GM21360 (cell line): ENCODE measurements around the gene TMEM139.
"Not testable (repeated sequence)": the region's sequence is repeated elsewhere in the genome, so short reads cannot be mapped to it uniquely, and the experiment has no call there.

Experiments used
- ATAC-seq: cut with Tn5 transposase; IDR thresholded peaks from one replicate; pipeline ENCODE4 v1.9.1; 2021; ENCODE audit warnings: mild to moderate bottlenecking, moderate library complexity; ENCODE audit not compliant: unreplicated experiment

TMEM139 gene

DNA sequence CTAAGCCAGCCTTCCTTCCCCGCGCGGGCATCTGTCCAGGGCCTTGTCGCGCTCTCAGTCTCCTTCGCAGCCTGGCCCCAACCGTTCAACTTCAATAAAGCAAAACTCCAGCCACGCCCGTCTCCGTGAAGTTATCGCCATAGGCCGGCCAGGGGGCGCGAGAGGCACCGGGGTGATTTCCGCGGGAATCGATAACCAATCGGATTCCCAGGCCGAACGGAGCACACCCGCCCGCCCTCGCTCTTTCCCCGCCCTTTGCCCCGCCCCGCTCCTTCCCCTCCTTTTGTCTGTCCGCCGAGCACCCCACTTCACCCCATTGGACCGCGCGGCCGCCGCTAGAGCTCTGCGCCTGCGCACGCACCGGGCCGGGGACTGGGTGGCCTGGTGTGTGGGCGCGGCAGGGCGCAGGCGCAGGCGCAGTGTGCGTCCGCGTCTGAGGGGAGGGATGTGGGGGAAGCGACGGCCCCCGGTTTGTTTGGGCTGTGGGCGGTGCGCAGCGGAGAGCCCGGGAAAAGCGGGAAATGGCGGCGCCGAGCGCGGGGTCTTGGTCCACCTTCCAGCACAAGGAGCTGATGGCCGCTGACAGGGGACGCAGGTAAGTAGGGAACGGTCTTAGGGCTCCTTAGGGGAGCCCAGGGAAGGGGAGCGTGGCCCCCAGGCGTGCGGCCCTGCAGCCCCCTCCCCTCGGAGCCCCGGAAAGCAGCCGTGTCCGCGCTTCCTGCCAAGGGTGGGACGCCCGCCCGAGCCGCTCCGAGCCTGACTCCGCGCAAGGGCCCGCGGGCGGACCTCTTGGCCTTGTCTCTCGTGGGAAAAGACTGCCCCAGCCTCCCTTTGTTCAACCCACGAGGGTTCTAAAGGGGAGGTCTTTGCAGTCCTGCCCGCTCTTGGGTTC, 3.4 kb downstream of the TMEM139 start, which contains the start of gene CASP2:
Gene CASP2 (plus strand): TSS at position 417 of the 892 bp plus-strand sequence. CDS start 105 bp downstream, at position 522.
- ATAC-seq = peak; percentile 95

DNA sequence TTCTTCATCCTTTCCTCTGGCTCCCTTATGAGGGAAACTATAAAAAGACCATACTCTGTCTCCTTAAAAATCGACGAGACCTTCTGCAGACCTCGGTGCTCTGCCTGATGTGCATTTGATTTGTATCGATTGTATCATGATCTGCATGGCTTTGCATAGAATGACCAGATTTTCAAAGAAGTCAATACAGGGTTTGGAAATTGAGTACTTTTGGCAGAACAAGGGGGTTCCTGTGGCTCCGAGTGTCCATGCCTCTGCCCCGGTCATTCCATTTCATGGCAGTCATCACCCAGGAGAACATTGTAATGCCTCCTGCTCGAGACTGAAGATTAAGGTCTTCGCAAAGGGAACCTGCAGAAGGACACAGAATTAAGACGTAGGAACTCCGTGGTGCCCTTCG, 4.1 kb downstream of the TMEM139 start:
- no peak for ATAC-seq

DNA sequence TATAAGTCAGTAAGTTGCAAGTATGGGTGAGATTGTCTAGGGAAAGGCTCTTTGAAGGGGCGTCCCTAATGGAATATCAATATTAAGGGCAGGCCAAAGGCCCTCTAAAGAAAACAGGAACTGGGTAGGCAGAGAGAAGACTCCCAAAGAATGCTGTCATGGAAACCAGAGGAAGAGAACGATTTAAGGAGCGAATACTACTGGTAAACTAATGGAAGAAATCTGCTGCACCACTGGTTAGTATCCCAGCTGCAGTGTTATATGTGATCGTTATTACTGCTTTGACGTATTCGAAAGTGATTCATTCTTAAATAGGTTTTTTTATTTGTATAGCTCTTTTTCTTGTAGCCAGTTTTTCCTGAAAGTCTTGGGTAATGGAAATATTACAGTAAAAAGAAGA, 4.7 kb downstream of the TMEM139 start:
- ATAC-seq = no peak

DNA sequence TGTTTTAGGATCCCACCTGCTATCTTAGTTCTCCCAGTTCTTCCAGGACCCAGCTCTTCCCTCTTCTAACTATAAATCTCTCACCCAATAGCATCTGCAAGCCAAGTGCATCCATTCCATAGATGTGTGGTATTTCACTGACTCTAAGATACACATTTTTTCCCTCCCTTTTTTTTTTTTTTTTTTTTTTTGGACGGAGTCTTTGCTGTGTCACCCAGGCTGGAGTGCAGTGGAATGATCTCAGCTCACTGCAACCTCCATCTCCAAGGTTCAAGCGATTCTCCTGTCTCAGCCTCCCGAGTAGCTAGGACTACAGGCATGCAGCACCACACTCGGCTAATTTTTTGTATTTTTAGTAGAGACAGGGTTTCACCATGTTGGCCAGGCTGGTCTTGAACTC, 5.1 kb downstream of the TMEM139 start:
- not testable (repeated sequence) for ATAC-seq

DNA sequence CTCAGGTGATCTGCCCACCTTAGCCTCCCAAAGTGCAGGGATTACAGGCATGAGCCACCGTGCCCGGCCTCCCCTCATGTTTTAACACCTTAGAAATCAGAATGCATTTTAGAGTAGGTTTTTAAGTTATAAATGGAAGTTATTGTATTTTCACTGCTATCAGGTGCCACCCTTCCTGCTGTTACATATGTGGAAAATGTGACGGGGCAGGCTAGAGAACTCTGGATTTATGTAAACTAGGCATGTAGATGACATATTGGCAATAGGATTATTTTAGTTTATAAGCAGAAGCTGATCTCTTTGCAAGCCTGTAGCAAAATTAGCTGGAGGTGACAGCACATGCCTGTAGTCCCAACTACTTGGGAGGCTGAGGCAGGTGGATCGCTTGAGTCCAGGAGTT, 5.5 kb downstream of the TMEM139 start:
- no peak for ATAC-seq

DNA sequence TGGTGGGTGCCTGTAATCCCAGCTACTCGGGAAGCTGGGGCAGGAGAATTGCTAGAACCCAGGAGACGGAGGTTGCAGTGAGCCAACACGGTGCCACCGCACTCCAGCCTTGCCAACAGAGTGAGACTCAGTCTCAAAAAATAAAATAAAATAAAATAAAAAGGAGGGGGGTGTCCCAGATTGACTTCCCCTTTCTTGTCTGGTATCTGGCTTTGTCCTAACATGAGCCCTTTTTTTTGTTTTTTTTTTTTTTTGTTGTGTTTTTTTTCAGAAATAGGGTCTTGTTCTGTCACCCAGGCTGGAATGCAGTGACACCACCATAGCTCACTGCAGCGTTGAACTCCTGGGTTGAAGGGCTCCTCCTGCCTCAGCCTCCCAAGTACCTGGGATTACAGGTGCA, 8.1 kb downstream of the TMEM139 start:
- ATAC-seq = no peak

DNA sequence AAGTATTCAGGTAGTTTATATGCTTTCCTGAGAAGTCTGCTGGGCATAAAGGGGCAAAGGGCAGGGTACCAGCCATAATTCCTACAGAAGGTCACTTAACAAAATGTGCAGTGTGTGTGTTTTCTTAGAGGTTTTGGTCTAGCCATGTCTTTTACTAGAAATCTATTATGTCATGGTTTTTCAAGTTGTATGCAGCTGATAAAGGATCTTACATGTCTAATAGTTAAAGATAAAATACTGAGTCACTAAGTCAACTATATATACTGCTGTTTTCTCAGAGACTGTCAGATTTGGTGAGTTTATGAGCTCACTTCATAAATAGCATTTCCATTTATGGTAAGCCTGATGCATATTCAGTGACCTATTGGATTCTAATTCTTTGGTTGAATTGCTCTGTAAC, 11.1 kb downstream of the TMEM139 start:
- ATAC-seq = no peak

DNA sequence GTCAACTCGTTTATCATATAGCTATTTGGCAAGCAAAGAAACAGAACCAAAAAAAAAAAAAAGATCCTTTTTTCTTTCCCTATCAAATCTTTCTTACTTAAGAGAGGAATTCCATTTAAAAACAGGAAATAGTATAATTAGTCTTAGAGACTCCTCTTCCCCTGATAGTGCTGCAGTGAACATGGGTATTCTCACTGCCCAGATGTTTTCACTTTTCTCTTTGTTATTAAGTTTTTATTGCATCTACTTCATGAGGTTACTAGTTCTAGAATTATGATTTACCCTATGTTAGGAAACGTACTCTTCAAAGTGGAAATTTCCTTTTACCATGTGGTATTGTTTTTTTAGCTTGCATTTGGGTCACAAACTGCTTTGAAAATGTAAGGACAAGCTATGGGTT, 11.9 kb downstream of the TMEM139 start:
- ATAC-seq = no peak

DNA sequence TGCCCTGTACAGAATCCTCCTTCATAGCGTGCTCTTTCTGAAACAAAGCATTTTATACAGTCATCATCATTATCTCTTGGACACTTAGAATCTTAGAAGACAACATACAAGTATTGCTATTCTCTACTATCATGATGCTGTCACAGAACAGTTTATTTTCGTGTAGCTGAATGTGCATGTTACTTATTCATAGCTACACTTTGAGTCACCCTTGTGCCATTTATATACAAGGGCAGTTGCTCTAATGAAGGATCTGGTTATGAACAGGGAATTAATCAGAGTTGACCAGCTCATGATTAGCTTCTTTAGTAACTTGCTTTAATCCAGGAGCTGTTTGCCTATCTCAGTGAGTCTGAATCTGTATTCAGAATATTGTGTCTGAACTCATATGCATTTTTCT, 14.6 kb downstream of the TMEM139 start:
- no peak for ATAC-seq

DNA sequence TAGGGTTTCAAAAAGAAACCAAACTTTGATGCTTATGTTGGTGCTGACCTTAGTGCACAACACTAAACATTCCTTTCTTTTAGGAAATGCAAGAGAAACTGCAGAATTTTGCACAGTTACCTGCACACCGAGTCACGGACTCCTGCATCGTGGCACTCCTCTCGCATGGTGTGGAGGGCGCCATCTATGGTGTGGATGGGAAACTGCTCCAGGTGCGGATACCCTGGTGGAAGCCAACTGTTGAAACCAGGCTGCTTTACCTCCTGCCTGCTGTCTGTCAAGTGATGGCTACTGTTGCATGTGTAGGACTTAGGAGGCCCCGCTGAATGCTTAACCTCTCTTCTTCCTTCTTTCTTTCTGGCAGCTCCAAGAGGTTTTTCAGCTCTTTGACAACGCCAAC, 15.1 kb downstream of the TMEM139 start:
- no peak for ATAC-seq

DNA sequence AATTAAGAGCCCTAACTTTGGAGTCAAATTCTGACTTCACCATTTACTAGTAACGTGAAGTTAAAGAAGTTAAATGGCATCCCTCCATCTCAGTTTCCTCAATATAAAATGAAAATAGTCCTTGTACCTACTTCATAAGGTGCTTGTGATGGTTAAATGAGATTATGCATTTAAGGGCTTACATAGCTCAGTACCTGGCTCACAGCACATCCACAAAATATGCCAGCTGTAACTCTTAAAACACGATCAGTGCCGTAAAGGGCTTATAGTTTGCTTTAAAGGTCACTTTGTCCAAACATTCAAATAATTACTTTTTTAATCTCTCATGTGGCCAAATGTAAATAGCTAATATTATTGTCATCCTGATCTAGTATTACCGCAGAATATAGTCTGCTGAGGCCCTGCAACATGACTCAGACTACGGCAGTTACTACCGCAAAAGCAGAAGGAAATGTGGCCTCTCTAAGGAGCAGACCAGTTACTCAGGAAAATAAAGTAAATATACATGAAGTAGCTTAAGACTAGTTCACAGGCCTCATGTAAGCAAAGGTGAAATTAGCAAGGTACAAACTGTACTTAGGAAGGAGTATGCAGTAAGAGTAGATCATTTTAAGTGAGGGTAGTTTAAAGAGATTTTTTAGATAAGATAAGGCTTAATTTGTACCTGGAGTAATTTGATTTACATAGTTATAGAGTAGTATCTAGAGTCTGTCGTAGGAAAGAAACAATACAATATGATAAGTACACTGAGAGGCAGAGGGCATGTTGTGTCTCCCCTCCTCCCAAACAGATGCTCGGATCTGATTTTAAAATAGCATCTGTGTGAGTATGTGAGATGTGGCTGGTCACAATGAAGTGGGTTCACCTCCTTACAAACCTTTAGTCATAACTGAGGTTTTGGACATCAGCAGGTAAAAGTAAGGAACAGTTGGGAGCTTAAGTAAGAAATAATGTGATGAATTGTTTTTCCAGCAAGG, 16.5 kb downstream of the TMEM139 start:
- no peak for ATAC-seq

DNA sequence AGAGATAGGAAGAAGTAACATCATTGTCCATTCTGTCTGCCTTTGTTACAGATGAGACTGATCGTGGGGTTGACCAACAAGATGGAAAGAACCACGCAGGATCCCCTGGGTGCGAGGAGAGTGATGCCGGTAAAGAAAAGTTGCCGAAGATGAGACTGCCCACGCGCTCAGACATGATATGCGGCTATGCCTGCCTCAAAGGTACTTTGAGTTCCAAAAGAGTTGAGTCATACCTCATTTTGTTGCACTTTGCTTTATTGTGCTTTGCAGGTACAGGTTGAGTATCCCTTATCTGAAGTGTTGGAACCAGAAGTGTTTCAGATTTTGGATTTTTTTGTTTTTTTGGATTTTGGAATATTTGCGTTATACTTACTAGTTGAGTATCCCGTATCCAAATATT, 19.0 kb downstream of the TMEM139 start:
- ATAC-seq = no peak

DNA sequence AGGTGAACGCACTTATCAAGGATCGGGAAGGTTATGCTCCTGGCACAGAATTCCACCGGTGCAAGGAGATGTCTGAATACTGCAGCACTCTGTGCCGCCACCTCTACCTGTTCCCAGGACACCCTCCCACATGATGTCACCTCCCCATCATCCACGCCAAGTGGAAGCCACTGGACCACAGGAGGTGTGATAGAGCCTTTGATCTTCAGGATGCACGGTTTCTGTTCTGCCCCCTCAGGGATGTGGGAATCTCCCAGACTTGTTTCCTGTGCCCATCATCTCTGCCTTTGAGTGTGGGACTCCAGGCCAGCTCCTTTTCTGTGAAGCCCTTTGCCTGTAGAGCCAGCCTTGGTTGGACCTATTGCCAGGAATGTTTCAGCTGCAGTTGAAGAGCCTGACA, 20.2 kb downstream of the TMEM139 start:
- no peak for ATAC-seq

DNA sequence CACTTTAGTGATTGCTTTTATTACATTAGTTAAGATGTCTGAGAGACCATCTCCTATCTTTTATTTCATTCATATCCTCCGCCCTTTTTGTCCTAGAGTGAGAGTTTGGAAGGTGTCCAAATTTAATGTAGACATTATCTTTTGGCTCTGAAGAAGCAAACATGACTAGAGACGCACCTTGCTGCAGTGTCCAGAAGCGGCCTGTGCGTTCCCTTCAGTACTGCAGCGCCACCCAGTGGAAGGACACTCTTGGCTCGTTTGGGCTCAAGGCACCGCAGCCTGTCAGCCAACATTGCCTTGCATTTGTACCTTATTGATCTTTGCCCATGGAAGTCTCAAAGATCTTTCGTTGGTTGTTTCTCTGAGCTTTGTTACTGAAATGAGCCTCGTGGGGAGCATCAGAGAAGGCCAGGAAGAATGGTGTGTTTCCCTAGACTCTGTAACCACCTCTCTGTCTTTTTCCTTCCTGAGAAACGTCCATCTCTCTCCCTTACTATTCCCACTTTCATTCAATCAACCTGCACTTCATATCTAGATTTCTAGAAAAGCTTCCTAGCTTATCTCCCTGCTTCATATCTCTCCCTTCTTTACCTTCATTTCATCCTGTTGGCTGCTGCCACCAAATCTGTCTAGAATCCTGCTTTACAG, 20.8 kb downstream of the TMEM139 start:
- no peak for ATAC-seq

DNA sequence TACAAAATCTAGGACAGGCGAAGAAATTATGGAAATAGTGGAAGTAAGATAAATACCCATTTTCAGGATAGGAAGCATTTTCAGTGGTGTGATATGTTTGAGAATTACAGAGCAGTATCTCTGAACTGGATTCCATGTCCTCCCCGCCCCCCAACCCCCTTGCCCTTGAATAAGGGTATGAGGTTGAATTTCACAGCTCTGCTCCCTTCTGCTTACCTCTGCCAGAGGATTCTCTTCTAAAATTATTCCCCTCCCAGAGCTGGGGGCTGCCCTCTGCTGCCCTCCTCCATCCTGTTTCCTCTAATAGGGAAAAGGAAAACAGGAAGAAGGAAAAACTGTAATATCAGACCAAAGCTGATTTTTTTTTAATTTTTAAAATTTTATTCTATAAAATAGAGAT, 23.9 kb downstream of the TMEM139 start:
- ATAC-seq = no peak

DNA sequence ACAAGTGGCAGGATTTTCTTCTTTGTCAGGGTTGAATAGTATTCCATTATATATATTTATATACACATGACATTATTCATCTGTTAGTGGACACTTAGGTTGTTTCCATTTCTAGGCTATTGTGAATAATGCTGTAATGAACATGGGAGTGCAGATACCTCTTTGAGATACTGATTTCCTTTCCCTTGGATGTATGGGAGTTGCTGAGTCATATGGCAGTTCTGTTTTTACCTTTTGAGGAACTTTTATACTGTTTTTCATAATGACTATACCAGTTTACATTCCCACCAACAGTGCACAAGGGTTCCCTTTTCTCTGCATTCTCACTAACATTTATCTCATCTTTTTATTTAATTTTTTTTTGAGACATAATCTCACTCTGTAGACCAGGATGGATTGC, 29.4 kb downstream of the TMEM139 start:
- ATAC-seq = no peak

DNA sequence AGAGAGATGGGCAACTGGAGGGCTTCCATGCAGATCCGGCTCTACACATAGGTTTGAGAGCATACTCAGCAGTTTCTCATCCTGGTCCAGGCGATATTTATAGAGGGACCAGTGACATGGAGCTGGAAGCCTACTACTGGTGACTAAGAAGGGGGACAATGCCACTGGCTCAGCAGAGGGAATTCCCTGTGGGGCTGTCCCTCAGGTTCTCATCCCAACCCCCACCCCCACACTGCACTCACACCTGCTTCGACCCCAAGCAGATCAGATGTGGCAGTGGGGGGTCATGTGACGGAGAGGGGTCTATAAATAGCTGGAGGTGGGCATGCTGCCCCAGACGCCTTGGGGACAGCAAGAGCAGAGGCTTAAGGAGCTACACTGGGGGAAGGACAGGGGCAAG, 31.0 kb downstream of the TMEM139 start, which contains the start of gene CLCN1:
Gene CLCN1 (plus strand): TSS at position 336 of the 400 bp plus-strand sequence. CDS start 102 bp downstream, outside the sequence.
- no peak for ATAC-seq

DNA sequence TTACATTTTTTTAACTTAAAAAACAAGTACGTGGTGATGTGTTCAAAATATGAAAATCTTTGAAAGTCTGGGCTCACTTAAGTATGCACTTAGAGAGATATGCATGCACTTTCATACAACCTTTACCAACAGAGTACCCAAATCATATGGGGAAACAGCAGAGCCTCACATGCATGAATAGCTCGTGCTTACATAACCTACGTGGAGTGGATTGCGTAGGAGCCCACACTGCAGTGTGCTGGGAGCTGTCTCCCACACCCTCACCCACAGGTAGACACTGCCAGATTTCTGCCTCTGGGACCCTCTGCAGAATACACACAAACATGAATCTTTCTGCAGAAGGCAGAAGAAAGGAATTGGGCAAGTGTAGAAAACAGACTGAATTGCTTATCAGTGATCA, 31.7 kb downstream of the TMEM139 start:
- ATAC-seq = no peak

DNA sequence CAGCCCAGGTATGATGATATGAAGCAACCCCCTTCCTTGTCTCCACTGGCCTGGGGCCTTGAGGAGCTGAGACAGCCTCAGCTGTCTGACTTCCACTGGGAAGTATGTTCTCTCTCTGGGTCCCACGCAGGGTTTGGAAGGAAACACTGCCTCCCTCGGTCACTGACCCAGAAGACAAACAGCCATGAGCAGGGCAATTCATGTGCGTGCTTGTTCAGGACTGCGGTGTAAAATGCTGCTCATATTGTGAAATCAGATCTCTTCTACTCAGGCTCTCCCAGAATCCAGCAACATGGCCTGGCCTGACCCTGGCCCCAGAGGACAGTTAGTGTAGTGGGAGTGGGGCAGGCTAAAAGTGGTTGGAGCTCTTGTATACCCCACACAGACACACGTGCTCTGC, 33.9 kb downstream of the TMEM139 start:
- no peak for ATAC-seq

DNA sequence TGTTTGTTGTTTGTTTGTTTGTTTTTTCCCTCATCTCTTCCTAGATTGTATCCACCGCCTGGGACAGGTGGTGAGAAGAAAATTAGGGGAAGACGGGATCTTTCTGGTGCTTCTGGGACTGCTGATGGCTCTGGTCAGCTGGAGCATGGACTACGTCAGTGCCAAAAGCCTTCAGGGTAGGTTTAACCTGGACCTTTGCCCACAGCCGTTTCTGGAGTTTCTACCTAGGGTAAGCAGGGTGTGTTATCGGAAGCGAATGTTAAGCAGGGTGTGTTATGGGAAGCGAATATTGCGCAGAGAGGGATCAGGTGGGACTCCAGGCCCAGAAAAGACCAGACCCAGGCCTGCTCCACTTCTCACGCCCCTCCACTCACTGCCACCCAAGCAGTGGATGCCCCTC, 35.9 kb downstream of the TMEM139 start:
- no peak for ATAC-seq

DNA sequence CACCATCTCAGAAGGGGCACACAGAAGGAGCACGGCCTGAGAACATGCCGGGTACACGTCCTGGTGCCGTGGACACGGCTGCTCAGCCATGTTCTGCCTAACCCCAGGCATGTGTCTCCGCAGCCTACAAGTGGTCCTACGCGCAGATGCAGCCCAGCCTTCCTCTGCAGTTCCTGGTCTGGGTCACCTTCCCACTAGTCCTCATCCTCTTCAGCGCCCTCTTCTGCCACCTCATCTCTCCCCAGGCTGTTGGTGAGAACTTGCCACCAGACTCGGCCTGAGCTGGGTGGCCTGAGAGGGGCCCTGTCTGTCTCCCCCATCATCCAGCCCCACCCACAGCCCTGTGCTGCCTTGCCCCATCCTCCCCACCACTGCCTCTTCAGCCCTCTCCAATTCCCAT, 36.5 kb downstream of the TMEM139 start:
- ATAC-seq = no peak
